B cell (primary cell): ENCODE measurements around the gene OR1M1. TPM values are rescaled to one million over a fixed set of nuclear protein-coding genes. Genes with fewer than 3 reads are reported as not detected.
"Not testable (repeated sequence)": the region's sequence is repeated elsewhere in the genome, so short reads cannot be mapped to it uniquely, and the experiment has no call there.

ENCODE experiments used
- ATAC-seq: fragments of 200-7000 bp; cut with Tn5 transposase; one replicate; pipeline ENCODE4 v1.10.0; 2021; ENCODE audit warnings: low read depth, mild to moderate bottlenecking, moderate number of reproducible peaks, moderate library complexity
- CTCF ChIA-PET: fragments of 350-600 bp; sonication (Branson Sonifier 250); formaldehyde crosslinking; loops from one replicate; lab custom pipeline; 2021; ENCODE audit warnings: antibody characterized with exemption, inconsistent platforms; lab: Charles Lee
- POLR2A ChIA-PET: fragments of 350-600 bp; sonication (Branson Sonifier 250); formaldehyde crosslinking; loops from one replicate; lab custom pipeline; 2021; ENCODE audit warnings: antibody characterized with exemption; lab: Charles Lee
- DNase-seq: peaks from one replicate; pipeline ENCODE4 v3.0.0; 2013
- H2AFZ ChIP-seq: 2 replicates; pipeline ENCODE4 v1.6.1; 2012; ENCODE audit warnings: mild to moderate bottlenecking, low read depth, low read length; ENCODE audit not compliant: insufficient read depth, poor library complexity, severe bottlenecking
- H3K27ac ChIP-seq, 2 donors: 1 replicate in 1 of 2; 2 replicates in 1 of 2; pipeline ENCODE4 v1.5.1; 2012 to 2013; ENCODE audit warnings: low read length in 2 of 2, mild to moderate bottlenecking in 2 of 2, moderate library complexity in 1 of 2
- H3K27me3 ChIP-seq, 4 experiments: fragments of 200-600 bp in 1 of 4; sonication (generic) in 1 of 4; replicated peaks in 1 of 4; 1 replicate in 2 of 4; 2 replicates in 2 of 4; pipeline versions ENCODE4 v1.6.1 to v1.7.0; 2013 to 2016; ENCODE audit warnings: low read length in 3 of 4, mild to moderate bottlenecking in 2 of 4, mixed read lengths in 1 of 4, moderate library complexity in 1 of 4; ENCODE audit not compliant: insufficient read depth in 4 of 4, control insufficient read depth in 3 of 4; ENCODE audit errors: control extremely low read depth in 1 of 4
- H3K36me3 ChIP-seq, 2 experiments: replicated peaks in 1 of 2; 1 replicate in 1 of 2; 2 replicates in 1 of 2; pipeline versions ENCODE4 v1.6.1 to v1.7.1; 2013; ENCODE audit warnings: low read length in 1 of 2; ENCODE audit not compliant: insufficient read depth in 2 of 2, control insufficient read depth in 1 of 2; ENCODE audit errors: control extremely low read depth in 1 of 2, extremely low read depth in 1 of 2
- H3K4me1 ChIP-seq, 2 donors: fragments of 200-600 bp in 1 of 2; sonication (generic) in 1 of 2; 1 replicate in 1 of 2; 2 replicates in 1 of 2; pipeline versions ENCODE4 v1.5.1 to v1.6.1; 2013 to 2017; ENCODE audit warnings: low read length in 2 of 2; ENCODE audit not compliant: control insufficient read depth in 2 of 2, insufficient read depth in 2 of 2
- H3K4me2 ChIP-seq: replicated peaks from 2 replicates; pipeline ENCODE3; 2012; ENCODE audit warnings: mild to moderate bottlenecking, low read depth, low read length; ENCODE audit not compliant: poor library complexity, severe bottlenecking
- H3K4me3 ChIP-seq, 5 experiments: fragments of 200-600 bp in 1 of 5; sonication (generic) in 1 of 5; 1 replicate in 3 of 5; 2 replicates in 2 of 5; pipeline versions ENCODE4 v1.5.1 to v1.7.0; 2011 to 2016; ENCODE audit warnings: low read length in 4 of 5, mild to moderate bottlenecking in 4 of 5, low read depth in 2 of 5, control low read depth in 1 of 5, moderate library complexity in 1 of 5; ENCODE audit not compliant: insufficient read depth in 1 of 5; ENCODE audit errors: control extremely low read depth in 1 of 5, extremely low read depth in 1 of 5
- H3K79me2 ChIP-seq: fragments of 200-600 bp; sonication (generic); one replicate; pipeline ENCODE4 v1.6.0; 2016; ENCODE audit warnings: low read length; ENCODE audit not compliant: control insufficient read depth, insufficient read depth
- H3K9ac ChIP-seq: fragments of 200-600 bp; sonication (generic); 2 replicates; pipeline ENCODE4 v1.6.1; 2017; ENCODE audit warnings: mild to moderate bottlenecking, low read length, moderate library complexity
- H3K9me3 ChIP-seq, 3 donors: one replicate each; pipeline versions ENCODE4 v1.6.1 to v1.7.1; 2013; ENCODE audit warnings: low read length in 2 of 3; ENCODE audit not compliant: control insufficient read depth in 2 of 3, insufficient read depth in 1 of 3; ENCODE audit errors: control extremely low read depth in 1 of 3
- H4K20me1 ChIP-seq: 2 replicates; pipeline ENCODE4 v1.6.0; 2012; ENCODE audit warnings: mild to moderate bottlenecking, low read length; ENCODE audit not compliant: insufficient read depth, control insufficient read depth, poor library complexity, severe bottlenecking
- H3K27ac Mint-ChIP-seq: one replicate; pipeline ENCODE4 v1.8.0; 2021; ENCODE audit warnings: mixed read lengths
- H3K27me3 Mint-ChIP-seq: one replicate; pipeline ENCODE4 v1.8.0; 2021; ENCODE audit warnings: mixed read lengths
- H3K4me1 Mint-ChIP-seq: one replicate; pipeline ENCODE4 v1.8.0; 2021; ENCODE audit warnings: mixed read lengths
- H3K4me3 Mint-ChIP-seq: one replicate; pipeline ENCODE4 v1.8.0; 2021; ENCODE audit warnings: mixed read lengths
- H3K9me3 Mint-ChIP-seq: one replicate; pipeline ENCODE4 v1.8.0; 2022; ENCODE audit warnings: mixed read lengths; ENCODE audit not compliant: insufficient read depth
- CTCF ChIP-seq: fragments of 200-600 bp; IDR thresholded peaks from one replicate; pipeline ENCODE4 v1.8.0; 2022; ENCODE audit warnings: antibody characterized with exemption, mild to moderate bottlenecking
- WGBS: methylation state at CpG from one replicate; pipeline ENCODE4 v1.1.5; 2013; ENCODE audit warnings: missing lambda C conversion rate; ENCODE audit not compliant: insufficient coverage; 5-methylcytosine and 5-hydroxymethylcytosine counted together
- intact Hi-C: fragments of 100-400 bp; cut with micrococcal nuclease; formaldehyde crosslinking; loops from one replicate; pipeline ENCODE4 v1.10.0; 2022
- polyA plus RNA-seq: library from polyadenylated mRNA; depleted of rRNA; stranded (reverse); fragments of >200 nt; gene quantifications from 2 replicates; pipeline ENCODE4 v1.2.3, GENCODE V29; 2012
- total RNA-seq, 2 donors: library from RNA; stranded (reverse); fragments of 120-200 nt in 1 of 2; gene quantifications; 1 replicate in 1 of 2; 2 replicates in 1 of 2; pipeline versions ENCODE4 v1.2.3 to v1.2.4, GENCODE V29; 2013 to 2022

The OR1M1 gene
- total and polyA plus RNA-seq, 2 donors (not counting 1 experiment from before 2014, with no cell fraction given) = not detected

DNA sequence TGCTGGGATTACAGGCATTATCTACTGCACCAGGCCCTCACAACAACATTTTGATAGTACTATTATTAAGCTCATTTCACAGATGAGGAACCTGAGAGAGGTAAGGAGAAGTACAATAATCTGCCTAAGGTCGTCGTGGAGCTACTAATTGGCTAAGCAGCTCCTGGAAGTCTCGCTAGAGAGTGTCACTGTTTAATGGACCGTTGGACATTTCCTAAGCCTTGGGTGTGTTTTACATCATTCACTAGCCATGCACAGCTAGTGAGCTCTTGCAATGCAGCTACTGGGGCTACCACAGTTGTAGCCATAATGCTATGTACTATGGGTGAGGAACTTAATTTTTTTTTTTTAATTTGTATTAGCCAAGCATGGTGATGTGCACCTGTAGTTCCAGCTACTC is 34.0 kb upstream of the OR1M1 start:
- ATAC-seq = no peak
- TF ChIP-seq CTCF = no peak
- H3K4me2 ChIP-seq = no peak overlapping the region
- H2AFZ ChIP-seq = no peak overlapping the region
- H3K27me3 ChIP-seq = no peaks in the 10 kb centered on the region
- no peaks in the 10 kb centered on the region for H3K9me3 Mint-ChIP-seq
- H3K4me1 Mint-ChIP-seq = no peaks in the 10 kb centered on the region
- intact Hi-C loops = no loop called here
- H3K4me1 ChIP-seq = no peaks in the 10 kb centered on the region
- H3K36me3 ChIP-seq = no peaks in the 10 kb centered on the region
- H3K4me3 Mint-ChIP-seq = no peak overlapping the region
- no peak overlapping the region for H3K9ac ChIP-seq
- H3K27ac ChIP-seq = no peak overlapping the region
- H3K79me2 ChIP-seq = no peaks in the 10 kb centered on the region
- H3K4me3 ChIP-seq = no peak overlapping the region
- H3K9me3 ChIP-seq = peaks cover 0 to 7% (median 0%) of the 10 kb centered on the region in 3 donors
- no peaks in the 10 kb centered on the region for H3K27me3 Mint-ChIP-seq
- no peak overlapping the region for H3K27ac Mint-ChIP-seq
- DNase-seq = no peak
- ChIA-PET POLR2A (no interaction called here), CTCF (no interaction called here)
- H4K20me1 ChIP-seq = no peaks in the 10 kb centered on the region
- WGBS = 86% methylated on average over 3 of the region's 4 CpGs

DNA sequence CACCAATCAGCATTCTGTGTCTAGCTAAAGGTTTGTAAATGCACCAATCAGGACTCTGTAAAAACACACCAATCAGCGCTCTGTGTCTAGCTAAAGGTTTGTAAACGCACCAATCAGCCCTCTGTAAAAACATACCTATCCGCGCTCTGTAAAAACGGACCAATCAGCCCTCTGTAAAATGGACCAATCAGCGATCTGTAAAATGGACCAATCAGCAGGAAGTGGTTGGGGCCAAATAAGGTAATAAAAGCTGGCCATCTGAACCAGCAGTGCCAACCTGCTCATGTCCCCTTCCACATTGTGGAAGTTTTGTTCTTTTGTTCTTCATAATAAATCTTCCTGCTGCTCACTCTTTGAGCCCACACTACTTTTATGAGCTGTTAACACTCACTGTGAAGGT is 33.2 kb upstream of the OR1M1 start:
- H3K27me3 ChIP-seq, H3K27ac ChIP-seq, H3K4me1 ChIP-seq, H3K9ac ChIP-seq, H4K20me1 ChIP-seq, H3K27ac Mint-ChIP-seq, H2AFZ ChIP-seq, H3K4me3 Mint-ChIP-seq, H3K79me2 ChIP-seq, intact Hi-C loops, H3K4me3 ChIP-seq, H3K27me3 Mint-ChIP-seq, H3K9me3 ChIP-seq, H3K36me3 ChIP-seq, H3K4me2 ChIP-seq, H3K9me3 Mint-ChIP-seq, DNase-seq, H3K4me1 Mint-ChIP-seq, CTCF ChIA-PET, ATAC-seq, POLR2A ChIA-PET: not testable (repeated sequence)
- WGBS = 100% methylated on average over 1 of the region's 6 CpGs
